Stomach (tissue), 9 donors: Measurements from ENCODE around the gene ZPBP. TPM values are rescaled to one million over a fixed set of nuclear protein-coding genes. Genes with fewer than 3 reads are reported as not detected.

ENCODE experiments used
- DNase-seq, 2 donors: peaks; one replicate each; pipeline versions ENCODE4 v3.0.0 to v3.0.0-alpha.2; 2013 to 2019
- H3K27ac ChIP-seq, 5 donors: fragments of 200-600 bp in 4 of 5; sonication (generic) in 4 of 5; one replicate each; pipeline ENCODE4 v1.5.1; 2013 to 2019; ENCODE audit warnings: mild to moderate bottlenecking in 1 of 5, moderate library complexity in 1 of 5
- H3K27me3 ChIP-seq, 3 donors: fragments of 200-600 bp; sonication (generic); one replicate each; pipeline ENCODE4 v1.5.1; 2017 to 2019; ENCODE audit warnings: mixed run types in 1 of 3
- H3K36me3 ChIP-seq, 4 donors: fragments of 200-600 bp; sonication (generic); 1 replicate in 3 of 4; 2 replicates in 1 of 4; pipeline ENCODE4 v1.5.1; 2016 to 2019
- H3K4me1 ChIP-seq, 4 donors: fragments of 200-600 bp; sonication (generic); one replicate each; pipeline ENCODE4 v1.5.1; 2016 to 2019
- H3K4me3 ChIP-seq, 4 donors: fragments of 200-600 bp; sonication (generic) in 3 of 4; one replicate each; pipeline ENCODE4 v1.5.1; 2016 to 2019; ENCODE audit warnings: mild to moderate bottlenecking in 1 of 4
- H3K9me3 ChIP-seq, 4 donors: fragments of 200-600 bp; sonication (generic); one replicate each; pipeline ENCODE4 v1.5.1; 2016 to 2019
- CTCF ChIP-seq, 7 experiments: fragments of 450-650 bp in 4 of 7; fragments of 200-600 bp in 3 of 7; sonication (generic) in 3 of 7; IDR thresholded peaks; one replicate each; pipeline ENCODE4 v1.5.1; 2016 to 2019; ENCODE audit warnings: antibody characterized with exemption in 7 of 7, control low read depth in 2 of 7, mild to moderate bottlenecking in 1 of 7
- EP300 ChIP-seq: sonication (generic); formaldehyde crosslinking; IDR thresholded peaks from one replicate; pipeline ENCODE4 v1.6.1; 2017; ENCODE audit warnings: antibody characterized with exemption
- POLR2A ChIP-seq, 4 donors: fragments of 450-650 bp; IDR thresholded peaks; one replicate each; pipeline ENCODE4 v1.6.1; 2016; ENCODE audit warnings: antibody characterized with exemption in 4 of 4, control low read depth in 2 of 4, mild to moderate bottlenecking in 1 of 4, moderate library complexity in 1 of 4
- POLR2AphosphoS5 ChIP-seq, 3 donors: sonication (generic); formaldehyde crosslinking; IDR thresholded peaks; one replicate each; pipeline ENCODE4 v1.6.1; 2016; ENCODE audit warnings: antibody characterized with exemption in 3 of 3
- WGBS, 5 donors: extraction: QIAGEN DNeasy Blood & Tissue Kit in 3 of 5; methylation state at CpG; one replicate each; pipeline versions ENCODE4 v1.1.5 to v1.1.7; 2013 to 2018; 5-methylcytosine and 5-hydroxymethylcytosine counted together
- intact Hi-C: fragments of 100-400 bp; cut with DNase I; formaldehyde crosslinking; loops from one replicate; pipeline ENCODE4 v1.15.1; 2023; ENCODE audit warnings: low total_unique reads
- polyA plus RNA-seq, 3 donors: library from polyadenylated mRNA; stranded (reverse); fragments of 200-250 nt; gene quantifications; one replicate each; pipeline ENCODE4 v1.2.3, GENCODE V29; 2013
- total RNA-seq, 5 donors: library from RNA; depleted of rRNA; stranded (reverse); fragments of >200 nt; gene quantifications; one replicate each; pipeline versions ENCODE4 v1.1.0 to v1.2.3, GENCODE V29; 2014 to 2016
- donor health status: healthy with polysubstance abuse.
- donor health status: Bipolar disorder and iron deficiency.
- donor health status: healthy.

Gene ZPBP
- total and polyA plus RNA-seq, 8 donors: not detected

- Histone ChIP-seq H3K9me3 (no peaks in the 10 kb centered on the region), H3K27ac (no peak overlapping the region), H3K4me1 (peaks cover 0 to 11% (median 7%) of the 10 kb centered on the region in 4 donors), H3K4me3 (no peak overlapping the region), H3K27me3 (peaks cover 0 to 6% (median 4%) of the 10 kb centered on the region in 3 donors), H3K36me3 (no peaks in the 10 kb centered on the region)
- DNase-seq: no peak
- TF ChIP-seq POLR2A (IDR thresholded peaks at IDR 0.05): no peak
- no peak for TF ChIP-seq CTCF (IDR thresholded peaks at IDR 0.05)
- WGBS, 5 donors: 0 to 20% (median 0%) methylated on average over 2 of the region's 2 CpGs
- intact Hi-C loops: no loop called here
Observed at GRCh38 chr7:50088463-50089129, 4.5 kb downstream of the ZPBP start.

- no peak overlapping the region for H3K4me3 ChIP-seq
- H3K4me1 ChIP-seq: no peaks in the 10 kb centered on the region
- 36 to 56% (median 39%) methylated on average over 5 of the region's 5 CpGs for WGBS, 5 donors
- H3K36me3 ChIP-seq: no peaks in the 10 kb centered on the region
- H3K9me3 ChIP-seq: no peaks in the 10 kb centered on the region
- no peak overlapping the region for H3K27ac ChIP-seq
- no peaks in the 10 kb centered on the region for H3K27me3 ChIP-seq
- TF ChIP-seq POLR2A (IDR thresholded peaks at IDR 0.05): no peak
- no peak for TF ChIP-seq CTCF (IDR thresholded peaks at IDR 0.05)
- no peak for TF ChIP-seq POLR2AphosphoS5 (IDR thresholded peaks at IDR 0.05)
- no peak for TF ChIP-seq EP300
- intact Hi-C loops: no loop called here
- no peak for DNase-seq
Observed at GRCh38 chr7:50085344-50085743, 7.7 kb downstream of the ZPBP start.

GRCh38 chr7:50073093-50073492, 20.0 kb downstream of the ZPBP start:
- Histone ChIP-seq H3K9me3 (peaks cover 0 to 25% (median 18%) of the 10 kb centered on the region in 4 donors), H3K36me3 (no peaks in the 10 kb centered on the region), H3K4me1 (peaks cover 4 to 13% (median 11%) of the 10 kb centered on the region in 4 donors), H3K4me3 (no peak overlapping the region), H3K27ac (no peak overlapping the region), H3K27me3 (no peaks in the 10 kb centered on the region)
- no peak for TF ChIP-seq POLR2A (IDR thresholded peaks at IDR 0.05)
- TF ChIP-seq POLR2AphosphoS5 (IDR thresholded peaks at IDR 0.05): no peak
- TF ChIP-seq CTCF (IDR thresholded peaks at IDR 0.05): no peak
- TF ChIP-seq EP300: no peak
- DNase-seq: no peak
- intact Hi-C loops: no loop called here

- peaks cover 0 to 23% (median 16%) of the 10 kb centered on the region in 4 donors for H3K9me3 ChIP-seq
- DNase-seq: peak in 1 of 2 donors; percentile 63
- H3K36me3 ChIP-seq: no peaks in the 10 kb centered on the region
- no peak for TF ChIP-seq POLR2A (IDR thresholded peaks at IDR 0.05)
- TF ChIP-seq CTCF (IDR thresholded peaks at IDR 0.05): no peak
- no peak for TF ChIP-seq POLR2AphosphoS5 (IDR thresholded peaks at IDR 0.05)
- no peak for TF ChIP-seq EP300
- peaks cover 5 to 20% (median 15%) of the 10 kb centered on the region in 4 donors for H3K4me1 ChIP-seq
- intact Hi-C loops: no loop called here
- peak overlapping the region; percentile 48 to 53 (median 48) for H3K4me3 ChIP-seq
- WGBS, 5 donors: 6 to 42% (median 16%) methylated on average over 8 of the region's 8 CpGs
- peak overlapping the region in 4 of 5 donors; percentile 63 to 81 (median 78) for H3K27ac ChIP-seq
- no peaks in the 10 kb centered on the region for H3K27me3 ChIP-seq
Observed at GRCh38 chr7:50069613-50070012, 23.4 kb downstream of the ZPBP start.
